ENCODE measurements around the gene PROB1. TPM values are rescaled to one million over a fixed set of nuclear protein-coding genes. Genes with fewer than 3 reads are reported as not detected.

PROB1 gene
- total and polyA plus RNA-seq, 2 of the 13 experiments (the other 11 are each of a cell fraction or from before 2014, with no cell fraction given), result 0.69 to 1.1 TPM

GRCh38 chr5:139439013-139439903 is 44.4 kb upstream of the PROB1 start, which contains the start of gene DNAJC18 (continued):
- TF ChIP-seq ELK4 (CRISPR knock-in tag; IDR thresholded peaks at IDR 0.05; ENCODE audit: borderline replicate concordance) (no peak), GTF3A (CRISPR knock-in tag; conservative IDR thresholded peaks at IDR 0.05) (no peak), ZNF558 (CRISPR knock-in tag; IDR thresholded peaks at IDR 0.05; ENCODE audit: borderline replicate concordance) (no peak), TIGD3 (CRISPR knock-in tag; IDR thresholded peaks at IDR 0.05; ENCODE audit: borderline replicate concordance) (no peak), TCF7 (IDR thresholded peaks at IDR 0.05; ENCODE audit: low read depth) (no peak), HNRNPL (IDR thresholded peaks at IDR 0.05; ENCODE audit: low read depth, low read length) (no peak), ZUFSP (CRISPR knock-in tag; IDR thresholded peaks at IDR 0.05; ENCODE audit: borderline replicate concordance) (no peak), MXI1 (IDR thresholded peaks at IDR 0.05; ENCODE audit: borderline replicate concordance, low read depth, low read length) (peak; percentile 63; the same call in 1 of the 3 replicates), ZNF367 (CRISPR knock-in tag; IDR thresholded peaks at IDR 0.05; ENCODE audit: borderline replicate concordance) (no peak), GTF2F1 (IDR thresholded peaks at IDR 0.05; ENCODE audit: low read length) (no peak), ZNF615 (CRISPR knock-in tag; IDR thresholded peaks at IDR 0.05; ENCODE audit: borderline replicate concordance) (no peak), ZBTB8A (CRISPR knock-in tag; IDR thresholded peaks at IDR 0.05; ENCODE audit: borderline replicate concordance, low read depth) (no peak), ZNF512 (CRISPR knock-in tag; IDR thresholded peaks at IDR 0.05) (no peak), UBTF (CRISPR knock-in tag; IDR thresholded peaks at IDR 0.05) (0 out of 2 replicates have a peak, but pooled peaks have one; percentile 37), ZNF546 (CRISPR knock-in tag; conservative IDR thresholded peaks at IDR 0.05) (no peak), SIX4 (CRISPR knock-in tag; IDR thresholded peaks at IDR 0.05) (no peak), ZNF333 (CRISPR knock-in tag; IDR thresholded peaks at IDR 0.05; ENCODE audit: borderline replicate concordance) (0 out of 2 replicates have a peak, but pooled peaks have one; percentile 72), ZNF670 (CRISPR knock-in tag; IDR thresholded peaks at IDR 0.05; ENCODE audit: borderline replicate concordance) (no peak), GATAD1 (CRISPR knock-in tag; IDR thresholded peaks at IDR 0.05) (peak; percentile 73), ZNF747 (CRISPR knock-in tag; IDR thresholded peaks at IDR 0.05; ENCODE audit: borderline replicate concordance) (peak; percentile 75; the same call in 1 of the 2 replicates)
